DLD1 (cell line): ENCODE measurements around the gene RGS18.
"Not testable (repeated sequence)": the region's sequence is repeated elsewhere in the genome, so short reads cannot be mapped to it uniquely, and the experiment has no call there.

Experiments
- in situ Hi-C: cut with HindIII; loops from 2 replicates; pipeline ENCODE4 v1.10.0; 2017; ENCODE audit warnings: low sequenced_read_pairs

RGS18 gene, protein sequence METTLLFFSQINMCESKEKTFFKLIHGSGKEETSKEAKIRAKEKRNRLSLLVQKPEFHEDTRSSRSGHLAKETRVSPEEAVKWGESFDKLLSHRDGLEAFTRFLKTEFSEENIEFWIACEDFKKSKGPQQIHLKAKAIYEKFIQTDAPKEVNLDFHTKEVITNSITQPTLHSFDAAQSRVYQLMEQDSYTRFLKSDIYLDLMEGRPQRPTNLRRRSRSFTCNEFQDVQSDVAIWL

GRCh38 chr1:192158181-192158580, at the start of gene RGS18:
Gene RGS18 (plus strand): TSS chr1:192158462. CDS start chr1:192158638, 176 bp downstream.
- in situ Hi-C loops: no loop called here

GRCh38 chr1:192109576-192109975, 48.7 kb upstream of the RGS18 start:
- in situ Hi-C loops: no loop called here

GRCh38 chr1:192115000-192115399, 43.3 kb upstream of the RGS18 start:
- in situ Hi-C loops: no loop called here

DNA sequence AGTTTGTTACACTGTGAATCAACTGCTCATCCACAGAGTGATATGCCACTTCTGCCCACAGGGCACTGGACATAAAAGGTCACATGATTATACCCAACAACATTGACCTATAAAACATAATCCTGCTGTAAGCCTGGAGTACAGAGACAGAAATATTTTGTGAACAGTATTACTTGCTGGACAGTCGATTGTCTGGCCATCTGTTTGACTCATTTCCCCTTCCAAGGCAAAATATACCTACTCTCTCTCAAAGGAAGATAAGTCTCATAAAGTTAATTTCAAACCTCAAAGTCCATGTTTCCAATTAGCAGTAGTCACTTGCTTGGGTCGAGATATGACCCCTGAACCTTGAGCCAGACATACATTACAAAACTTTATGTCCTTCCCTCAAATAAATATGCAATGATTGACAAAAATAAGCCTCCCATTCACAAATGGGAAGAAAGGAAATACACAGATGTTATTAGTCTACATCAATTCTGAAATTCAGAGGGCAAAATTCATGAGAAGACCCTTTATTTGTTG, 39.3 kb upstream of the RGS18 start:
- in situ Hi-C loops: no loop called here

- in situ Hi-C loops: no loop called here
These were observed 38.6 kb upstream of the RGS18 start for GRCh38 chr1:192119701-192120100.

- in situ Hi-C loops: no loop called here
These were observed 35.6 kb upstream of the RGS18 start for GRCh38 chr1:192122668-192123067.

- in situ Hi-C loops: no loop called here
These were observed 35.0 kb upstream of the RGS18 start for GRCh38 chr1:192123212-192123611.

DNA sequence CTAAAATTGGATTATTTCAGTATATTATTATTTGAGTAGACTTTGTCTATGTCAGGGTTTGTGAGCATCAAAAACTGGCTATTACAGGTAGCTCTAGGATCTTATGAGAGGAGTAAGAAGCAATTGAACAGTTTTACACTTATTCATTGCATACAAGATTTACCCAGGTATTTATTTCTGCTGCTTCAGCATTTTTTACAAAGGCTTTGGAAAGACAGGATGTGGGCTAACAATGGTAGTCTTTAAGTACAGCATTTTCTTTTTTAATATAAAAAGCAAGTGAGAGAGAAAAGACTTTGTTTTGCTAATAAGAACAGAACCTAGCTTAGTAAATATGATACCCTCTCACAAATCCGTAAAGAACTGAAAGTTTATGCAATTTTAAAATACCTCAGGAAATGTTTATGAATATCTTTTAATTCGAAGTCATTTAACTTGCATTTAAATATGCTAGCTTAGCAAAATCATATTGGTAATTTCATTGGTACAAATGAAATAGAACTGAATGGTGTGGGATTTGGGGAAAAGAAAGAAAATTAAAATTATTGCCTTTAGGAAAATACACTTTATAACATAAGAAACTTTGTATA, 32.1 kb upstream of the RGS18 start:
- in situ Hi-C loops: no loop called here

GRCh38 chr1:192130175-192130574, 28.1 kb upstream of the RGS18 start:
- in situ Hi-C loops: no loop called here

DNA sequence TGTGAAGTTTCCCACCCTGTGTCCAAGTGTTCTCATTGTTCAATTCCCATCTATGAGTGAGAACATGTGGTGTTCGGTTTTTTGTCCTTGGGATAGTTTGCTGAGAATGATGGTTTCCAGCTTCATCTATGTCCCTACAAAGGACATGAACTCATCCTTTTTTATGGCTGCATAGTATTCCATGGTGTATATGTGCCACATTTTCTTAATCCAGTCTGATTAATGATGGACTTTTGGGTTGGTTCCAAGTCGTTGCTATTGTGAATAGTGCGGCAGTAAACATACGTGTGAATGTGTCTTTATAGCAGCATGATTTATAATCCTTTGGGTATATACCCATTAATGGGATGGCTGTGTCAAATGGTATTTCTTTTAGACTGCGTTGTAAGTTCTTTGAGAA, 27.4 kb upstream of the RGS18 start:
- in situ Hi-C loops: not testable (repeated sequence)

DNA sequence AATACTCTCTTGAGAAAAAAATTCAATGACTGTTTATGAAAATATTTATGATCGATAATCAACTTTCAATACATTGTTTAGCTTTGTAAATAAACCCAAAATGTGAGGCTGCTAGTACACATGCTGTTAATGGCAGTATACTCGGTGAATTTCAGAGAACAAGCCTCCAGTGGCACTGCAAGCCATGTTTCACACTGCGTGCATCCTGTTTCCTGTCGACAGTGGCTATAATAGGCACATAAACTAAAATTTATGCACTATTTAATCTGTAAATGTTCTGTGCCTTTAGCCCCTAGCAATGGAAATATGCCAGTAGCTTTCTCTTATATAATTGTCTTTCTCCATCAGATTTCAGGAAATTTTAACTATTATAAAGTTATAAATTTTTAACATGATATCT, 26.3 kb upstream of the RGS18 start:
- in situ Hi-C loops: no loop called here

- in situ Hi-C loops: no loop called here
These were observed 24.8 kb upstream of the RGS18 start for GRCh38 chr1:192133350-192133926.

DNA sequence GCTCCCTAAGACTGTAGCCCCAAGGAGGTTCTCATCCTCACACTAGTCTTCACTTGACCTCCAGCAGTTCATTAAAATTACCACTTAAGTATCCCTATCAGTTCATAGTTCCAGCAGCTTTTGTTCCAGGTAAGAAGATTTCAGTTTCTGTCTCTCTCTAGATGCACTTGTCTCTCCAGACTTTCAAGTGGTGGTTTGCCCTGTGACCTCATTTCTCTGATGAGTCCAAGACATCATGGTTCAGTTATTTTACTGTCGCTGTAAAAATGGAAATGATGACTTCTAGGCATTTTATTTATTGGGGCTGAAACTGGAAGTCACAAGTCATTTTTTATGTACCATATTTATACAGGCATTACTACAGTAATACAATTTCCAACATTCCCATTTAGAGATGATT, 17.9 kb upstream of the RGS18 start:
- in situ Hi-C loops: no loop called here

- in situ Hi-C loops: no loop called here
These were observed 11.0 kb upstream of the RGS18 start for GRCh38 chr1:192147221-192147620.

DNA sequence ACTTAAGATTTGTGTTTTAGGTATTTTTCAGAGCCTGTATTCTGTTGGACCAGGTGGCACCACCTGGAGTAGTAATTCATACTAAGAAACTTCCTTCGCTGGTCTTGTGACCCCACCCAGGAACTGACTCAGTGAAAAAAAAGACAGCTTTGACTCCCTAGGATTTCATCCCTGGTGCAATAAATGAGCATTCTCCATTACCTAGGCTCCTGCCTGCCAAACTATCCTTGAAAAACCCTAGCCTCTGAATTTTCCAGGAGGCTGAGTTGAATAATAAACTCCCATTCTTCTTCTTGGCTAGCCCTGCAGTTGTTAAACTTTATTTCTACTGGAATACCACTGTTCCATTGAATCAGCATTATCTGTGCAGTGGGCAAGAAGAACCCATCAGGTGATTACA, 10.6 kb upstream of the RGS18 start:
- in situ Hi-C loops: no loop called here

DNA sequence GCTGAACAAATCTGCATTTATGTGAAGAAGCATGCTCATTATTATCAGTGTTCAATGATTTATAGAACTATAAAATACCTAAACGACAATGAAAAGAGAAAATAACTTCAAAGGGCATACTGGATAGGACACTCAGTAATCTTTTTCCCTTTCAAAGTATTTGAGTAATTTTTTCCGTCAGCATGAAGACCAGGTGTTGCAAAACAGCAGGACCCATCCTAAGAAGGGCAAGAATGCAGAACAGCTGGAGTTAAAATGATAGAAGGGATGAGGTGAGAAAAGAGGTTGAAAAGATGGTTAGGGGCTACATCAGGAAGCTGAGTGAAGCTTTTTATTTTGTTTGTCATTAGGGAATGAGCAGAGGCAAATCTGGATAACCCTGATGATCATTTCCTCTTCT, 7.1 kb upstream of the RGS18 start:
- in situ Hi-C loops: no loop called here

- in situ Hi-C loops: no loop called here
These were observed 5.0 kb upstream of the RGS18 start for GRCh38 chr1:192153276-192153675.

GRCh38 chr1:192157067-192157466, 1.2 kb upstream of the RGS18 start:
- in situ Hi-C loops: no loop called here

- in situ Hi-C loops: no loop called here
These were observed 752 bp downstream of the RGS18 start for GRCh38 chr1:192159014-192159413.

DNA sequence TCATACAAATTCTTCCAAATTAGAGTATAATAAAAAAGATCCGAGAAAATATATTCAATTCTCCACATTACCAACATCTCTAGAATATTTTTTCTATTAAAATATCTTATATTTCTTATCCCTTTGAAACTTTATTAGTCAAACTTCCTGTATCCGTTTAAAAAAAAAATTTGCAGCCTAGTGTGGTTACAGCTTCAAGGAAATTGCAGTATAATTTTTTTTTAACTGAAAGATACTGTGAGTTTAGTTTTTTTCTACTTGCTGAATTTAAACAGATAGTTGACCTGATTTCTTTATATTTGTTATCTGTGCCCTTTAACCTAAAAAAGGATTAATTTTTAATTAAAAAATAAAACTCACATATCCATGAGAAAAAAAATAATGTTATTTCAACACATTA, 1.5 kb downstream of the RGS18 start:
- in situ Hi-C loops: no loop called here

GRCh38 chr1:192160196-192160595, 1.9 kb downstream of the RGS18 start:
- in situ Hi-C loops: no loop called here

GRCh38 chr1:192161976-192162375, 3.7 kb downstream of the RGS18 start:
- in situ Hi-C loops: no loop called here
